GM18498 (cell line): Measurements from ENCODE around the gene REXO4.
"Not testable (repeated sequence)": the region's sequence is repeated elsewhere in the genome, so short reads cannot be mapped to it uniquely, and the experiment has no call there.

Experiments used
- ATAC-seq: cut with Tn5 transposase; IDR thresholded peaks from one replicate; pipeline ENCODE4 v1.9.1; 2021; ENCODE audit warnings: mild to moderate bottlenecking, moderate library complexity; ENCODE audit not compliant: unreplicated experiment

Gene REXO4

DNA sequence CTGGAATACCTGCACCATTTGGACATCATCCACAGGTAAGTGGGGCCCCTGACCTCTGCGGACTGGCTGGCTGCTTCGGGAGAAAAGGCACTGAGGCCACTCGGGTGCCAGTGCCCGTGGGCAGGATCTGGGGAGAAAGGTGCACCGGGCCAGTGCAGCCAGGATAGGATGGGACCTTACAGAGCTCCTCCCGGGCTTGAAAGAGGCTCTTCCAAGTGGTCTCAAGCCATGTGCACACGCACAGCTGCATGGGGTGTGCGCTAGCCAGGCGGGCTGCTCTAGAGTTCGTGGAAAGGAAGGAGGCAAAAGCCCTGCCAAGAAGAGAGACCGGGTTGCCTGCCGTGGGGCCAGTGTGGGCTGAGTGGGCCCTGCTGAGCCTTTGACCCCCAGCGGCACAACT, 28.2 kb downstream of the REXO4 start:
- no peak for ATAC-seq

GRCh38 chr9:133389025-133389557, 28.7 kb downstream of the REXO4 start:
- no peak for ATAC-seq

- no peak for ATAC-seq
These were observed 30.1 kb downstream of the REXO4 start for GRCh38 chr9:133387680-133388079.

GRCh38 chr9:133386338-133386737, 31.5 kb downstream of the REXO4 start:
- no peak for ATAC-seq

DNA sequence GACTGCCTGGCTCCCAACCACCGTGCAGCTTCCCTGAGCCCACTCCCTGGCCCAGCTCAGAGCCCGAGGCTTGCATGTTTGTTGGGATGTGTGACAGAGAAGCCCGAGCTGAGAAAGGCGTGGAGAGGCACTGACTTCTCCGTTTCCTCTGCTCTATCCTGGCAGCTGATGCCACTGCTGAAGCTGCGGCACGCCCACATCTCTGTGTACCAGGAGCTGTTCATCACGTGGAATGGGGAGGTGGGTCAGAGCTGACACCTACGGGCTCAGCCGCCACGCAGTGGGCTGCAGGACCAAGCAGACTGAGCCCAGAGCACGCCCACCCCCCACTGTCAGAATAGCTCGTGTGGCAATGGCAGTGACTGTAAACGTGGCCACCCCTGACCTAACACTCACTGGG, 32.4 kb downstream of the REXO4 start:
- ATAC-seq: no peak

DNA sequence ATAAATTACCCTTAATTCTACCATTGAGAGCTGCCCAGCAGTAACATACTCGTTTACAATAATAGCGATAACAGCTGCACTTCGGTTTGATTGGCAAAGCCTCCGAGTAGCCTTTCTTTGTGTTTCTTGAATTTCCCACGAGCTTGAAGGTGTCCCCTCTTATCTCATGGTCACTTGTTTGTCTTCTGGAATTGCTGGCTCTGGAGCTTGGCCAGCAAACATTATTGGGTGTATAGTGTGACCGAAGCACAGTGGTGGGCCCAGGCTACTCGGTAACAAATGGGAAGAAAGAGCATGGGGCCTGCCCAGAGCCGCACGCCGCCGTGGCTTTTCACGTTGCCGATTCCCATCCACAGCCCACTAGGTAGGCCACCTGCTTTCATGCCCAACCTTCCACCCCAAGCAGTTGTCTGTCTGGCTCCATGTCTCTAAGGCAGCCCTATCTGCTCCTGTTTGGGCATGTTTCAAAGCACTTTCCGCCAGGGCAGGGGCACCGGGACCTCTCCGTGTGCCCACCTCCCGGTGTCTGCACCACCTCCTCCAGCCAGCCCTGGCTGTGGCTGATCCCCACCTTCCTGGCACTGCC, 33.0 kb downstream of the REXO4 start:
- no peak for ATAC-seq

GRCh38 chr9:133383438-133383837, 34.4 kb downstream of the REXO4 start:
- no peak for ATAC-seq

GRCh38 chr9:133382507-133383141, 35.2 kb downstream of the REXO4 start:
- ATAC-seq: no peak

GRCh38 chr9:133380734-133381133, 37.1 kb downstream of the REXO4 start:
- ATAC-seq: no peak

DNA sequence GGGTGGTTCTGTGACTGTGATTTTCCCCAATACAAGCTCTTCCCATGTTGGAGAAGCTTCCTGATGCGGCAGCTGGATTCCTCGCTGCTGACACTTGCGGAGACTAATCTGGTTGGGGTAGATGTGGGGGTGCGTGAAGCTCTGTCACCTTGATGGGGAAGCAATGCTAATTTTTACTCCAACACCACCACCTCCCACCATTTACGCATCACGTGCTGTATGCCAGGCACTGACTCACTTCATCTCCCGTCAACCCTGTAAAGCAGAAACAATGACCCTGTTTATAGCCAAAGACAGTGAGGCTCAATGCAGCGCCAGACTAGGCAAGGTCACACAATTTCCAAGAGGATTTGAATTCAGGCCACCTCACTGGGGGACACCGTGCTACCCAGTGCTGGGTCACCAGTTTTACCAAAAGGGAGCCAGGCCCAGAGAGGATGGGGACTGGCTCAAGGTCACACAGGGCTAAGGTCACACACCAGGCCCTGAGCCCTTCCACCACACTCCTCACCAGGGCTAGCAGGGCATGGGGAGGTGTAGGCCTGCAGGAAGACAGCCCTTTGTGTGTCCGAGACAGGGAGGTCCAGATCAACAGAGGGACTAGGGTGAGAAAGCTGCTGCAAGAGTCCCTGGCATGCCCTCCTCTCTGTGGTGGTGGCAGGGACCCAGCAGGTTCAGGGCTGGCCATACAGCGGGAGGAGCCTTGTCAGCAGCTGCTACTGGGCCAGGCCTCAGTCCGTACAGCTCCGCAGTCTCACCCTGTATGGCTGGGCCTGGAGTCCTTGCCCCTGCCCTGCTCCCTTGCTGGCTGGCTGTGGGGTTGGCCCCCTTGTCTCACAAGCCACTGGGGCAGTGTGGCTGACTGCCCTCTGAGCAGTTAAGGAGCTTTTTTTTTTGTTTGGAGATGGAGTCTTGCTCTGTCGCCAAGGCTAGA, 38.4 kb downstream of the REXO4 start:
- ATAC-seq: no peak

DNA sequence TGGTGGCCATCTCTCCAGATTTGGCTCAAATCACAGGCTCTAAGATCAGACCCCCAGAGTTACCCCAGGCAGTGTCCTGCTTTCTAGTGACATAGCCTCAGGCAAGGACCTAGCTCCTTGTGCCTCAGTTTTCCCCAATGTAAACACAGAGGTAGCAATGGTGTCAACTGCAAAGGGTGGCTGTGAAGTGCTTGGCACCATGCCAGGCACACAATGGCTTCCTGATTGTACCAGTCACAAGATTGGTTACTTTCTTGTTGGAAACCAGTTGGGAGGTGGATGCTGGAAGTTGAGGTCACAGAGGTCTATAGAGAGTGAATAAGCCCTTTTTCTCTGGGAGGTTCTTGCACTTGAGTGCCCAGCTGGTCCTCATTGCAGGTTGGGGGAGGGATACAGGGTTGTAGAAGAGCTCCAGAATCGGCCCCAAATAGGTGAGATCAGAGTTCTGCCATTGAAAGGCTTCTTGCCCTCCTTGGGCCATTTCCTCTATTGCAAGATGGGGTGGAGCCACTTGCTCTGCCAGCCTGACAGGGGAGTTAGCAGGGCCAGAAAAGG, 39.3 kb downstream of the REXO4 start:
- no peak for ATAC-seq

DNA sequence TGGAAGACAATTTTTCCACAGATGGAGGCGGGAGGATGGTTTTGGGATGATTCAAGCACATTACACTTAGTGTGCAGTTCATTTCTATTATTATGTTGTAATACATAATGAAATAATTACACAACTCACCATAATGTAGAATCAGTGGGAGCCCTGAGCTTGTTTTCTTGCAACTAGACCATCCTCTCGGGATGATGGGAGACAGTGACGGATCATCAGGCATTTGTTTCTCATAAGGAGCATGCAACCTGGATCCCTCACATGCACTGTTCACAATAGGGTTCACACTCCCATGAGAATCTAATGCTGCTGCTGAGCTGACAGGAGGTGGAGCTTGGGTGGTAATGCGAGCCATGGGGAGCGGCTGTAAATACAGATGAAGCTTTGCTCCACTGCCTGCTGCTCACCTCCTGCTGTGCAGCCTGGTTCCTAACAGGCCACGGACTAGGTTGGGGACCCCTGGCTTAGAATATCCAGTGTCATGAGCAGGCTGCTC, 40.0 kb downstream of the REXO4 start:
- ATAC-seq: no peak

- not testable (repeated sequence) for ATAC-seq
These were observed 40.5 kb downstream of the REXO4 start for GRCh38 chr9:133377280-133377679.

- ATAC-seq: peak; percentile 91
These were observed 41.8 kb downstream of the REXO4 start, which contains the start of the genes STKLD1 and SURF4 for GRCh38 chr9:133375724-133376654. Gene STKLD1, plus strand, starts transcription at chr9:133376366. Its CDS starts 108 bp downstream, at chr9:133376474. Gene SURF4, minus strand, starts transcription at chr9:133376060. Its CDS starts 91 bp downstream, at chr9:133375969.

GRCh38 chr9:133375116-133375723, 42.6 kb downstream of the REXO4 start:
- peak; percentile 26 for ATAC-seq

DNA sequence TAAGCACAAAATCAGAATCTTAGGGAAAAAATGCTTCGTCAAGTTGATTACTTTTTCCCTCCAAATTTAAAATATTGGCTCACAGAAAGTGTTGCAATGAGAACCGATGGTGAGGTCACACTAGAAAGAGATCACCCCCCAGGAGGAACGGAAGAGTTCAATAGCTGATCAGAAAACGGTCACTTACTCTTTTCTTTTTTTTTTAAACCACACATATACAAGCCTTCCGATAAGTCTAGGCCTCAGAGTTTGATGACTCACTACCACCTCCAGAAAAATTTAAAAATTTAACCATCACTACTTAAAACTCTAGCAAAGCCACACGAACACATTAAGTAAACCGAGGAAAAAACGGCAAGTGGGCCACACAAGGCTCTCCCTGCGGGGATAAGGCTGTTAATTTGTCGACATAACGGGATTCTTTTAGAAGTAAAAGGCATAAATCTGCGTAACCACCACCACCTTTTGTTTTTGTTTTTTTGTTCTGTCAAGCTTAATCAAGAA, 43.1 kb downstream of the REXO4 start:
- no peak for ATAC-seq

DNA sequence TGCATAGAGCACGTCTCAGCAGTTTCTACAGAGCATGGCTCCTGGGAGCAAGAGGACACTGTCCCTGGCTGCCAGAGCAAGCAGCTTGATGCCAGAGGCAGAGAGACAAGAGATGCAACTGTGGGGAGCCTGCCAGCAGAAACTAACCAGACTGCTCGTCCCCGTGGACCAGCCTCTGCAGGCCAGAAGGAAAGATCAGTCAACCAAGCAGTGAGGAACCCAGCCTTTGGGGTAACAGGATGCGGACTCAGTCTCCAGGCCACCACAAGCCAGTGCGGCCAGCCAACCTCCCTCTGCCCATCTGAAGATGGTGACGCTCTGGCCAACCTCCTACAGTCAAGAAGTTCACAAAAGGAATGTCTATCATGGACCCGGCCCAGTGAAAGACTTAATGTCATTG, 45.7 kb downstream of the REXO4 start:
- ATAC-seq: no peak

DNA sequence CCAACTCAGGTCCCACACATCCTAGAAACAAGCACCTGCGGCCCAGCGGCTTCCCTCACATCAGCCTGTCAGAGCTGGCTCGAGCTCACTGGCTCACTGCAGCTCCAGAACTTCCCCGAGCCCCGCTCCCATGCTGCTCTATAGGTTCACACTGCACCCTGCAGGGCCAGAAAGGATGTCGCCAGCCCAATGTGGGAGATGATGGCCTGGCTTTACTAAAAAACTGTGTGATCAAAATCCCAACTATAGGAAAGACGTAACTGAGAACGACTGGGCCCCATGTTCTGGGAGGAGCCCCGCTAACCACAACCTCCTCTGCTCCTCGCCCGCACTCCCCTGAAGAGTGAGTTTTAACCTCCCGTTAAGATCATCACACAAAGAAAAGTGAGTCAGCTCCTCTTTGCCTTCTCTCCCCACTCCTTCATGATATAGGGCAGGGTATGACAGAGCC, 46.5 kb downstream of the REXO4 start:
- no peak for ATAC-seq

DNA sequence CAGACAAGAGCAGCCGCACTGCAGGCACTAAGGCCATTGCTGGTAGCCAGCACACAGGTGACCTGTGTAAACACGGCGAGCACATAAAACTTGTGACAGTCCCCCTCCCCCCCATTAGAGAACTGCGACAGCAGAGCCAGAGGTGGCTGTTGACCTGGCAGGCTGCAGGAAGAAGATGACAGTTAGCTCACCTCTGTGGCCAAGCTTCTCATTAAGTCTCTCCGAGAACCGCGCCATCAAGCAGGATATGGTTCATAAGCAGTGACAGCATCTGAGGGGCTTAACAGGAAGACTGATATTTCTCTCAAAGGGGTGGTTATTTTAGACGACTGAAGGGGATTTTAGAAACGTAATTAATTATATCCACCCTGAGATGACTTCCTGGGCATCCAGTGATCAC, 47.1 kb downstream of the REXO4 start:
- no peak for ATAC-seq
